Lung (tissue), 12 donors: ENCODE results near the gene GSK3A. TPM values are rescaled to one million over a fixed set of nuclear protein-coding genes. Genes with fewer than 3 reads are reported as not detected.

ENCODE experiments used
- ATAC-seq: fragments of 200-7000 bp; cut with Tn5 transposase; one replicate; pipeline ENCODE4 v1.9.1; 2020; ENCODE audit warnings: moderate number of reproducible peaks; ENCODE audit not compliant: insufficient read depth, low FRiP score
- DNase-seq, 3 donors: peaks; one replicate each; pipeline ENCODE4 v3.0.0-alpha.2; 2013 to 2017
- H3K27ac ChIP-seq, 2 donors: one replicate each; pipeline ENCODE4 v1.5.1; 2013; ENCODE audit warnings: mild to moderate bottlenecking in 2 of 2, moderate library complexity in 2 of 2, control low read depth in 1 of 2, inconsistent platforms in 1 of 2, low read depth in 1 of 2, low read length in 1 of 2
- H3K27me3 ChIP-seq, 3 donors: one replicate each; pipeline ENCODE4 v1.5.1; 2013; ENCODE audit warnings: low read length in 2 of 3; ENCODE audit not compliant: control insufficient read depth in 3 of 3, insufficient read depth in 3 of 3
- H3K36me3 ChIP-seq, 4 donors: one replicate each; pipeline ENCODE4 v1.5.1; 2013; ENCODE audit warnings: low read length in 4 of 4, mild to moderate bottlenecking in 1 of 4, moderate library complexity in 1 of 4; ENCODE audit not compliant: control insufficient read depth in 4 of 4, insufficient read depth in 4 of 4
- H3K4me1 ChIP-seq, 5 donors: one replicate each; pipeline ENCODE4 v1.5.1; 2013; ENCODE audit warnings: low read length in 5 of 5, mild to moderate bottlenecking in 2 of 5, moderate library complexity in 1 of 5; ENCODE audit not compliant: control insufficient read depth in 5 of 5, insufficient read depth in 5 of 5
- H3K4me3 ChIP-seq: one replicate; pipeline ENCODE4 v1.5.1; 2013; ENCODE audit warnings: mild to moderate bottlenecking, control low read depth, moderate library complexity
- H3K9ac ChIP-seq, 2 donors: one replicate each; pipeline ENCODE4 v1.5.1; 2013; ENCODE audit warnings: low read length in 2 of 2, control low read depth in 1 of 2; ENCODE audit not compliant: insufficient read depth in 1 of 2
- H3K9me3 ChIP-seq, 4 donors: one replicate each; pipeline ENCODE4 v1.5.1; 2013; ENCODE audit warnings: low read length in 3 of 4, mild to moderate bottlenecking in 1 of 4, moderate library complexity in 1 of 4; ENCODE audit not compliant: control insufficient read depth in 4 of 4, insufficient read depth in 3 of 4
- CTCF ChIP-seq: IDR thresholded peaks from 2 replicates; pipeline ENCODE4 v1.5.1; 2012; ENCODE audit warnings: mild to moderate bottlenecking; ENCODE audit errors: control extremely low read depth, extremely low read depth
- WGBS, 2 donors: extraction: QIAGEN DNeasy Blood & Tissue Kit; methylation state at CpG; one replicate each; pipeline ENCODE4 v1.1.7; 2013; 5-methylcytosine and 5-hydroxymethylcytosine counted together
- polyA plus RNA-seq, 2 donors: library from polyadenylated mRNA; stranded (reverse); fragments of 200-250 nt; gene quantifications; one replicate each; pipeline ENCODE4 v1.2.1, GENCODE V29; 2013
- total RNA-seq, 2 donors: library from RNA; depleted of rRNA in 1 of 2; stranded (reverse); fragments of >200 nt in 1 of 2; gene quantifications; one replicate each; pipeline ENCODE4 v1.2.1, GENCODE V29; 2014 to 2021
- donor health status: control.
- donor health status: control.
- donor health status: Bipolar disorder and iron deficiency.
- donor health status: healthy.
- donor health status: DM: yes; HTN: yes; CAD: no.

The GSK3A gene
- total and polyA plus RNA-seq, 4 donors, result 23.7 to 54.2 (median 46.2) TPM

- peaks cover 6 to 53% (median 31%) of the 10 kb centered on the region in 4 donors for H3K36me3 ChIP-seq
- ATAC-seq, result no peak
- 96% methylated on average over 33 of the region's 33 CpGs for WGBS, 2 donors
These were observed 16.6 kb downstream of the GSK3A start for GRCh38 chr19:42225718-42226292.

GRCh38 chr19:42224940-42225717, 17.3 kb downstream of the GSK3A start:
- 96 to 99% methylated on average over 35 to 37 of the region's 37 CpGs for WGBS, 2 donors
- Histone ChIP-seq H3K27me3 (no peaks in the 10 kb centered on the region), H3K4me1 (peaks cover 0 to 11% (median 4%) of the 10 kb centered on the region in 5 donors), H3K27ac (no peak overlapping the region), H3K9me3 (no peaks in the 10 kb centered on the region), H3K4me3 (no peak overlapping the region), H3K36me3 (peaks cover 6 to 46% (median 31%) of the 10 kb centered on the region in 4 donors), H3K9ac (no peak overlapping the region)
- no peak for DNase-seq
- no peak for TF ChIP-seq CTCF
- ATAC-seq, result no peak

More at GRCh38 chr19:42225718-42226292, 16.6 kb downstream of the GSK3A start:
- Histone ChIP-seq H3K9ac (no peak overlapping the region), H3K27ac (no peak overlapping the region), H3K4me1 (peaks cover 0 to 8% (median 3%) of the 10 kb centered on the region in 5 donors), H3K9me3 (no peaks in the 10 kb centered on the region), H3K27me3 (no peaks in the 10 kb centered on the region), H3K4me3 (no peak overlapping the region)
- no peak for TF ChIP-seq CTCF
- no peak for DNase-seq

GRCh38 chr19:42220751-42221097, 21.7 kb downstream of the GSK3A start:
- WGBS, 2 donors, result 2% methylated on average over 6 of the region's 6 CpGs
- no peak for ATAC-seq
- H3K9ac ChIP-seq, result peak overlapping the region; percentile 71 to 73
- no peak for DNase-seq
- no peak for TF ChIP-seq CTCF
- peak overlapping the region in 1 of 2 donors; percentile 81 for H3K27ac ChIP-seq
- H3K27me3 ChIP-seq, result no peaks in the 10 kb centered on the region
- H3K9me3 ChIP-seq, result no peaks in the 10 kb centered on the region
- peak overlapping the region; percentile 78 for H3K4me3 ChIP-seq
- peaks cover 3 to 17% (median 8%) of the 10 kb centered on the region in 4 donors for H3K36me3 ChIP-seq
- H3K4me1 ChIP-seq, result peaks cover 10 to 36% (median 15%) of the 10 kb centered on the region in 5 donors
